CD8-positive, alpha-beta memory T cell (primary cell): ENCODE results near the gene GNPTAB. TPM values are rescaled to one million over a fixed set of nuclear protein-coding genes. Genes with fewer than 3 reads are reported as not detected.

Experiments
- CTCF ChIA-PET: fragments of 350-600 bp; sonication (Branson Sonifier 250); formaldehyde crosslinking; loops from one replicate; lab custom pipeline; 2021; ENCODE audit warnings: antibody characterized with exemption; lab: Charles Lee
- POLR2A ChIA-PET: fragments of 350-600 bp; sonication (Branson Sonifier 250); formaldehyde crosslinking; loops from one replicate; lab custom pipeline; 2021; ENCODE audit warnings: antibody characterized with exemption; lab: Charles Lee
- DNase-seq, 5 donors: peaks; one replicate each; pipeline versions ENCODE4 v3.0.0 to v3.0.0-alpha.2; 2020 to 2022; ENCODE audit warnings: mixed read lengths in 1 of 5
- H3K27ac ChIP-seq: one replicate; pipeline ENCODE4 v1.7.0; 2013; ENCODE audit warnings: low read depth, mild to moderate bottlenecking, low read length, moderate library complexity
- H3K27me3 ChIP-seq: 2 replicates; pipeline ENCODE4 v1.7.0; 2013; ENCODE audit warnings: low read length, mild to moderate bottlenecking; ENCODE audit not compliant: insufficient read depth, poor library complexity, severe bottlenecking
- H3K36me3 ChIP-seq: 2 replicates; pipeline ENCODE4 v1.7.0; 2013; ENCODE audit warnings: mild to moderate bottlenecking, low read length, moderate library complexity; ENCODE audit not compliant: insufficient read depth
- H3K4me1 ChIP-seq: 2 replicates; pipeline ENCODE4 v1.7.0; 2013; ENCODE audit warnings: mild to moderate bottlenecking, low read length, moderate library complexity; ENCODE audit not compliant: insufficient read depth
- H3K4me3 ChIP-seq: 2 replicates; pipeline ENCODE4 v1.7.0; 2013; ENCODE audit warnings: mild to moderate bottlenecking, low read length
- H3K9me3 ChIP-seq: 2 replicates; pipeline ENCODE4 v1.7.0; 2013; ENCODE audit warnings: mild to moderate bottlenecking, low read length
- H3K27ac Mint-ChIP-seq, 8 donors: one replicate each; pipeline ENCODE4 v1.8.0; 2020 to 2021; ENCODE audit warnings: mixed read lengths in 8 of 8, mild to moderate bottlenecking in 6 of 8, inconsistent platforms in 3 of 8, moderate library complexity in 3 of 8
- H3K27me3 Mint-ChIP-seq, 2 donors: one replicate each; pipeline ENCODE4 v1.8.0; 2020 to 2021; ENCODE audit warnings: mixed read lengths in 2 of 2, mild to moderate bottlenecking in 1 of 2, moderate library complexity in 1 of 2
- H3K36me3 Mint-ChIP-seq, 3 donors: one replicate each; pipeline ENCODE4 v1.8.0; 2020 to 2021; ENCODE audit warnings: mixed read lengths in 3 of 3, inconsistent platforms in 1 of 3, mild to moderate bottlenecking in 1 of 3
- H3K4me1 Mint-ChIP-seq, 3 donors: one replicate each; pipeline ENCODE4 v1.8.0; 2020 to 2021; ENCODE audit warnings: mixed read lengths in 3 of 3, inconsistent platforms in 1 of 3, mild to moderate bottlenecking in 1 of 3
- H3K4me3 Mint-ChIP-seq, 7 donors: one replicate each; pipeline ENCODE4 v1.8.0; 2020 to 2021; ENCODE audit warnings: mixed read lengths in 7 of 7, mild to moderate bottlenecking in 6 of 7, moderate library complexity in 4 of 7, inconsistent platforms in 2 of 7
- H3K9me3 Mint-ChIP-seq, 5 donors: one replicate each; pipeline ENCODE4 v1.8.0; 2020 to 2022; ENCODE audit warnings: mixed read lengths in 5 of 5, mild to moderate bottlenecking in 3 of 5, moderate library complexity in 2 of 5, inconsistent platforms in 1 of 5
- polyA plus RNA-seq: library from polyadenylated mRNA; unstranded; fragments of 300-500 nt; fragmentation: Illumina TruSeq; gene quantifications from one replicate; pipeline ENCODE4 v1.2.3, GENCODE V29; 2021
- total RNA-seq, 2 experiments: library from RNA; stranded (reverse); gene quantifications; one replicate each; pipeline ENCODE4 v1.2.3, GENCODE V29; 2021

GNPTAB gene
- total and polyA plus RNA-seq, 3 experiments from 2014 or later: 49.7 to 64.7 (median 62.1) TPM

- H3K4me1 ChIP-seq: peaks cover 7% of the 10 kb centered on the region
- DNase-seq: no peak
- H3K36me3 Mint-ChIP-seq: peaks cover 5 to 66% (median 24%) of the 10 kb centered on the region in 3 donors
- H3K4me1 Mint-ChIP-seq: peaks cover 11 to 25% (median 20%) of the 10 kb centered on the region in 3 donors
- ChIA-PET CTCF (interaction anchor here (4.8 to 5.7 kb wide), 2 partner anchors 42 to 49 kb away, joined by 31 to 36 read pairs; partner anchors contain the start of gene GNPTAB), POLR2A (no interaction called here)
- H3K9me3 Mint-ChIP-seq: no peaks in the 10 kb centered on the region
- H3K27ac Mint-ChIP-seq: peak overlapping the region in 1 of 8 donors; percentile 18
- H3K27me3 ChIP-seq: no peaks in the 10 kb centered on the region
- no peaks in the 10 kb centered on the region for H3K27me3 Mint-ChIP-seq
- H3K27ac ChIP-seq: no peak overlapping the region
- H3K4me3 Mint-ChIP-seq: no peak overlapping the region
- H3K36me3 ChIP-seq: peaks cover 6% of the 10 kb centered on the region
- no peaks in the 10 kb centered on the region for H3K9me3 ChIP-seq
- H3K4me3 ChIP-seq: no peak overlapping the region
Observed at GRCh38 chr12:101789171-101789570, 41.6 kb downstream of the GNPTAB start.

GRCh38 chr12:101785671-101786070 lies 45.1 kb downstream of the GNPTAB start:
- H3K27ac ChIP-seq: no peak overlapping the region
- POLR2A ChIA-PET: no interaction called here
- peaks cover 6% of the 10 kb centered on the region for H3K36me3 ChIP-seq
- peaks cover 5 to 12% (median 6%) of the 10 kb centered on the region in 3 donors for H3K4me1 Mint-ChIP-seq
- H3K9me3 ChIP-seq: no peaks in the 10 kb centered on the region
- H3K4me3 Mint-ChIP-seq: no peak overlapping the region
- peaks cover 7 to 75% (median 25%) of the 10 kb centered on the region in 3 donors for H3K36me3 Mint-ChIP-seq
- H3K4me1 ChIP-seq: no peaks in the 10 kb centered on the region
- CTCF ChIA-PET: interaction anchor here (0.9 to 1.5 kb wide), 4 partner anchors 9 to 45 kb away, joined by 3 to 5 read pairs (median 3); no protein-coding TSS in a partner anchor
- no peak overlapping the region for H3K4me3 ChIP-seq
- H3K27ac Mint-ChIP-seq: peak overlapping the region in 1 of 8 donors; percentile 11
- H3K27me3 ChIP-seq: no peaks in the 10 kb centered on the region
- H3K9me3 Mint-ChIP-seq: no peaks in the 10 kb centered on the region
- H3K27me3 Mint-ChIP-seq: no peaks in the 10 kb centered on the region
- no peak for DNase-seq

GRCh38 chr12:101784376-101784775 lies 46.4 kb downstream of the GNPTAB start:
- peaks cover 11% of the 10 kb centered on the region for H3K36me3 ChIP-seq
- H3K27ac ChIP-seq: no peak overlapping the region
- Mint-ChIP-seq H3K4me3 (no peak overlapping the region), H3K27ac (peak overlapping the region in 4 of 8 donors; percentile 20 to 65 (median 52)), H3K27me3 (no peaks in the 10 kb centered on the region), H3K36me3 (peaks cover 7 to 76% (median 26%) of the 10 kb centered on the region in 3 donors), H3K4me1 (peaks cover 5 to 12% (median 6%) of the 10 kb centered on the region in 3 donors), H3K9me3 (no peaks in the 10 kb centered on the region)
- ChIA-PET POLR2A (no interaction called here), CTCF (interaction anchor here (1.1 to 1.9 kb wide), 3 partner anchors 7 to 56 kb away, joined by 3 to 9 read pairs (median 4); no protein-coding TSS in a partner anchor)
- no peak for DNase-seq
- no peak overlapping the region for H3K4me3 ChIP-seq
- no peaks in the 10 kb centered on the region for H3K9me3 ChIP-seq
- no peaks in the 10 kb centered on the region for H3K27me3 ChIP-seq
- no peaks in the 10 kb centered on the region for H3K4me1 ChIP-seq

GRCh38 chr12:101783838-101784237 lies 46.9 kb downstream of the GNPTAB start:
- H3K36me3 Mint-ChIP-seq: peaks cover 3 to 76% (median 23%) of the 10 kb centered on the region in 3 donors
- H3K36me3 ChIP-seq: peaks cover 11% of the 10 kb centered on the region
- H3K9me3 ChIP-seq: no peaks in the 10 kb centered on the region

GRCh38 chr12:101783150-101783549 lies 47.6 kb downstream of the GNPTAB start:
- Histone ChIP-seq H3K27me3 (no peaks in the 10 kb centered on the region), H3K36me3 (peaks cover 11% of the 10 kb centered on the region), H3K27ac (no peak overlapping the region), H3K4me3 (no peak overlapping the region), H3K4me1 (no peaks in the 10 kb centered on the region), H3K9me3 (no peaks in the 10 kb centered on the region)
- CTCF ChIA-PET: interaction anchor here (1.0 kb wide), 1 partner anchor 10 kb away, joined by 4 read pairs; no protein-coding TSS in a partner anchor
- Mint-ChIP-seq H3K4me1 (peaks cover 5 to 12% (median 6%) of the 10 kb centered on the region in 3 donors), H3K27ac (peak overlapping the region in 3 of 8 donors; percentile 45 to 64 (median 63)), H3K36me3 (peaks cover 3 to 76% (median 26%) of the 10 kb centered on the region in 3 donors), H3K9me3 (no peaks in the 10 kb centered on the region), H3K4me3 (no peak overlapping the region), H3K27me3 (no peaks in the 10 kb centered on the region)
- POLR2A ChIA-PET: no interaction called here
- DNase-seq: no peak

More at GRCh38 chr12:101783838-101784237, 46.9 kb downstream of the GNPTAB start:
- H3K4me1 Mint-ChIP-seq: peaks cover 5 to 12% (median 6%) of the 10 kb centered on the region in 3 donors
- H3K27ac Mint-ChIP-seq: peak overlapping the region in 3 of 8 donors; percentile 24 to 57 (median 49)
- POLR2A ChIA-PET: no interaction called here
- H3K27me3 Mint-ChIP-seq: no peaks in the 10 kb centered on the region
- no peak overlapping the region for H3K4me3 ChIP-seq
- H3K4me1 ChIP-seq: no peaks in the 10 kb centered on the region
- no peak overlapping the region for H3K27ac ChIP-seq
- no peaks in the 10 kb centered on the region for H3K9me3 Mint-ChIP-seq
- no peaks in the 10 kb centered on the region for H3K27me3 ChIP-seq
- no peak overlapping the region for H3K4me3 Mint-ChIP-seq
- DNase-seq: no peak
- CTCF ChIA-PET: interaction anchor here (1.0 to 1.9 kb wide), 3 partner anchors 11 to 56 kb away, joined by 4 to 9 read pairs (median 4); no protein-coding TSS in a partner anchor

GRCh38 chr12:101782273-101782731 lies 48.5 kb downstream of the GNPTAB start:
- no peak overlapping the region for H3K4me3 ChIP-seq
- H3K36me3 ChIP-seq: peaks cover 11% of the 10 kb centered on the region
- H3K27ac ChIP-seq: no peak overlapping the region
- H3K27me3 Mint-ChIP-seq: no peaks in the 10 kb centered on the region
- peak overlapping the region in 5 of 8 donors; percentile 2 to 63 (median 45) for H3K27ac Mint-ChIP-seq
- ChIA-PET POLR2A (no interaction called here), CTCF (interaction anchor here (1.2 to 3.8 kb wide), 4 partner anchors 8 to 56 kb away, joined by 4 to 22 read pairs (median 11); partner anchors contain the start of gene GNPTAB)
- peaks cover 5 to 12% (median 6%) of the 10 kb centered on the region in 3 donors for H3K4me1 Mint-ChIP-seq
- no peaks in the 10 kb centered on the region for H3K27me3 ChIP-seq
- no peaks in the 10 kb centered on the region for H3K9me3 ChIP-seq
- no peak overlapping the region for H3K4me3 Mint-ChIP-seq
- H3K36me3 Mint-ChIP-seq: peaks cover 3 to 79% (median 28%) of the 10 kb centered on the region in 3 donors
- DNase-seq: no peak
- no peaks in the 10 kb centered on the region for H3K4me1 ChIP-seq
- no peaks in the 10 kb centered on the region for H3K9me3 Mint-ChIP-seq

GRCh38 chr12:101781834-101782233 lies 48.9 kb downstream of the GNPTAB start:
- Mint-ChIP-seq H3K4me3 (no peak overlapping the region), H3K36me3 (peaks cover 3 to 80% (median 30%) of the 10 kb centered on the region in 3 donors), H3K27me3 (no peaks in the 10 kb centered on the region), H3K9me3 (no peaks in the 10 kb centered on the region), H3K27ac (peak overlapping the region in 6 of 8 donors; percentile 26 to 78 (median 66)), H3K4me1 (peaks cover 5 to 12% (median 6%) of the 10 kb centered on the region in 3 donors)
- Histone ChIP-seq H3K9me3 (no peaks in the 10 kb centered on the region), H3K4me3 (no peak overlapping the region), H3K27me3 (no peaks in the 10 kb centered on the region), H3K27ac (no peak overlapping the region), H3K36me3 (peaks cover 7% of the 10 kb centered on the region), H3K4me1 (no peaks in the 10 kb centered on the region)
- POLR2A ChIA-PET: no interaction called here
- CTCF ChIA-PET: interaction anchor here (1.2 to 3.8 kb wide), 4 partner anchors 8 to 57 kb away, joined by 4 to 22 read pairs (median 11); partner anchors contain the start of gene GNPTAB
- no peak for DNase-seq

- DNase-seq: no peak
- no peak overlapping the region for H3K4me3 Mint-ChIP-seq
- ChIA-PET CTCF (interaction anchor here (1.2 to 3.8 kb wide), 5 partner anchors 9 to 58 kb away, joined by 4 to 22 read pairs (median 7); partner anchors contain the start of gene GNPTAB), POLR2A (no interaction called here)
- peak overlapping the region in 2 of 8 donors; percentile 48 to 56 for H3K27ac Mint-ChIP-seq
- H3K9me3 Mint-ChIP-seq: no peaks in the 10 kb centered on the region
- H3K27me3 Mint-ChIP-seq: no peaks in the 10 kb centered on the region
- Histone ChIP-seq H3K27me3 (no peaks in the 10 kb centered on the region), H3K9me3 (no peaks in the 10 kb centered on the region), H3K36me3 (peaks cover 4% of the 10 kb centered on the region), H3K27ac (no peak overlapping the region), H3K4me1 (no peaks in the 10 kb centered on the region), H3K4me3 (no peak overlapping the region)
- peaks cover 3 to 81% (median 30%) of the 10 kb centered on the region in 3 donors for H3K36me3 Mint-ChIP-seq
- peaks cover 5 to 12% (median 6%) of the 10 kb centered on the region in 3 donors for H3K4me1 Mint-ChIP-seq
Observed at GRCh38 chr12:101780599-101780998, 50.2 kb downstream of the GNPTAB start.
